MM.1S (cell line): ENCODE results near the gene ARPIN.
"Not testable (repeated sequence)": the region's sequence is repeated elsewhere in the genome, so short reads cannot be mapped to it uniquely, and the experiment has no call there.

Experiments
- DNase-seq: peaks from one replicate; pipeline ENCODE4 v3.0.0-alpha.2; 2015
- H2AFZ ChIP-seq: fragments of 300-600 bp; sonication (generic); 2 replicates; pipeline ENCODE4 v1.6.0; 2016; ENCODE audit warnings: antibody characterized with exemption, low read length
- H3F3A ChIP-seq: fragments of 300-600 bp; sonication (generic); 2 replicates; pipeline ENCODE4 v1.6.1; 2016; ENCODE audit warnings: mild to moderate bottlenecking, antibody characterized with exemption, low read length, moderate library complexity, mixed read lengths; ENCODE audit not compliant: insufficient read depth
- H3K27ac ChIP-seq: fragments of 300-600 bp; sonication (generic); 2 replicates; pipeline ENCODE4 v1.5.1; 2016; ENCODE audit warnings: mild to moderate bottlenecking, low read length
- H3K27me3 ChIP-seq: fragments of 300-600 bp; sonication (generic); replicated peaks from 2 replicates; pipeline ENCODE4 v1.6.0; 2016; ENCODE audit warnings: low read length; ENCODE audit not compliant: insufficient read depth
- H3K36me3 ChIP-seq: fragments of 300-600 bp; sonication (generic); replicated peaks from 2 replicates; pipeline ENCODE4 v1.6.1; 2016; ENCODE audit warnings: mild to moderate bottlenecking, low read length, mixed read lengths; ENCODE audit not compliant: insufficient read depth
- H3K4me1 ChIP-seq: fragments of 300-600 bp; sonication (generic); 2 replicates; pipeline ENCODE4 v1.6.1; 2016; ENCODE audit warnings: low read length, mixed read lengths
- H3K4me2 ChIP-seq: fragments of 300-600 bp; sonication (generic); 2 replicates; pipeline ENCODE4 v1.6.0; 2016; ENCODE audit warnings: low read depth, low read length
- H3K4me3 ChIP-seq: fragments of 300-600 bp; sonication (generic); 2 replicates; pipeline ENCODE4 v1.5.1; 2016; ENCODE audit warnings: low read length, mixed read lengths
- H3K79me2 ChIP-seq: fragments of 300-600 bp; sonication (generic); 2 replicates; pipeline ENCODE4 v1.6.1; 2016; ENCODE audit warnings: mixed run types, low read length, mixed read lengths
- H3K9ac ChIP-seq: fragments of 300-600 bp; sonication (generic); 2 replicates; pipeline ENCODE4 v1.6.1; 2016; ENCODE audit warnings: low read length, mixed read lengths
- H3K9me2 ChIP-seq: fragments of 300-600 bp; sonication (generic); replicated peaks from 2 replicates; pipeline ENCODE4 v1.6.1; 2016; ENCODE audit warnings: mild to moderate bottlenecking, low read length, mixed read lengths; ENCODE audit not compliant: insufficient read depth
- H3K9me3 ChIP-seq: fragments of 300-600 bp; sonication (generic); replicated peaks from 2 replicates; pipeline ENCODE4 v1.6.1; 2016; ENCODE audit warnings: mild to moderate bottlenecking, low read length, mixed read lengths; ENCODE audit not compliant: insufficient read depth
- H4K20me1 ChIP-seq: fragments of 300-600 bp; sonication (generic); 2 replicates; pipeline ENCODE4 v1.6.1; 2016; ENCODE audit warnings: mild to moderate bottlenecking, low read length, moderate library complexity, mixed read lengths; ENCODE audit not compliant: insufficient read depth
- EZH2 ChIP-seq: fragments of 300-600 bp; sonication (generic); optimal IDR thresholded peaks from 2 replicates; pipeline ENCODE3; 2017; ENCODE audit warnings: low read depth, mild to moderate bottlenecking, antibody characterized with exemption, low read length, mixed read lengths
- EZH2phosphoT487 ChIP-seq: fragments of 300-600 bp; sonication (generic); IDR thresholded peaks from 2 replicates; pipeline ENCODE4 v1.6.1; 2018; ENCODE audit warnings: antibody characterized with exemption, low read length
- TF ChIP-seq, protein P1 (sequence below): fragments of 300-600 bp; sonication (generic); IDR thresholded peaks from 2 replicates; pipeline ENCODE4 v1.5.1; 2016; ENCODE audit warnings: antibody characterized with exemption, low read length, mixed read lengths

The ARPIN gene

DNA sequence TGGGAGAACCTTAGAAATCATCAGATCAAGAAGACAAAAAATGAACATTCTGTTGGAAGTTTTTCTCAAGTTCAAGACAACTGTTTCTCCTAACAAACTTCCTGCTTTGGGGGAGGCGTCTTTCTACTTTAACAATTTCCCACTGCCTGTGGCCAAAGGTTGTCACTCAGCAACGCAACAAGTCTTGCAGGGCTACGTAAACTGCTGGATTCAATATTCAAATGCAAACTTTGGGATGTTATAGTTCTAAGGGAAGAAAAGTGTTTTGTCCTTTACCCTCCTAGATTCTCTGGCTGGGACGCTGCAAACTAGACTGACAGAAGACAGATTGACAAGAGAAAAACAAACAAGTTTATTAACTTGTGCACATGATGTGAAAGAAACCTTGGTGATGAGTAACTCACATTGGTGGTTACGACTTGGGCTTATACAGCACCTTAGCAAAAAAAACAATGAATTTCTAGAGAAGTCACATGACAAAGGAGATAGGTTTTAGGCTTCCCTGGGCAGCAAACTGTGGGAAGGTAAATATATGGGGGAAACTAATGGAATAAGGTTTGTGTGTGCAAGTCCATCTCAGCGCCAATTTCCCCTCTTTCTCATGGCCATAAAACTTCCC, 34.0 kb upstream of the ARPIN start:
- TF ChIP-seq, protein P1, sequence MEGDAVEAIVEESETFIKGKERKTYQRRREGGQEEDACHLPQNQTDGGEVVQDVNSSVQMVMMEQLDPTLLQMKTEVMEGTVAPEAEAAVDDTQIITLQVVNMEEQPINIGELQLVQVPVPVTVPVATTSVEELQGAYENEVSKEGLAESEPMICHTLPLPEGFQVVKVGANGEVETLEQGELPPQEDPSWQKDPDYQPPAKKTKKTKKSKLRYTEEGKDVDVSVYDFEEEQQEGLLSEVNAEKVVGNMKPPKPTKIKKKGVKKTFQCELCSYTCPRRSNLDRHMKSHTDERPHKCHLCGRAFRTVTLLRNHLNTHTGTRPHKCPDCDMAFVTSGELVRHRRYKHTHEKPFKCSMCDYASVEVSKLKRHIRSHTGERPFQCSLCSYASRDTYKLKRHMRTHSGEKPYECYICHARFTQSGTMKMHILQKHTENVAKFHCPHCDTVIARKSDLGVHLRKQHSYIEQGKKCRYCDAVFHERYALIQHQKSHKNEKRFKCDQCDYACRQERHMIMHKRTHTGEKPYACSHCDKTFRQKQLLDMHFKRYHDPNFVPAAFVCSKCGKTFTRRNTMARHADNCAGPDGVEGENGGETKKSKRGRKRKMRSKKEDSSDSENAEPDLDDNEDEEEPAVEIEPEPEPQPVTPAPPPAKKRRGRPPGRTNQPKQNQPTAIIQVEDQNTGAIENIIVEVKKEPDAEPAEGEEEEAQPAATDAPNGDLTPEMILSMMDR: no peak
- no peak for TF ChIP-seq EZH2phosphoT487
- TF ChIP-seq EZH2: no peak
- no peak overlapping the region for H3K9ac ChIP-seq
- no peaks in the 10 kb centered on the region for H3K79me2 ChIP-seq
- H3K36me3 ChIP-seq: no peaks in the 10 kb centered on the region
- no peaks in the 10 kb centered on the region for H3K9me3 ChIP-seq
- no peak overlapping the region for H2AFZ ChIP-seq
- H3K9me2 ChIP-seq: no peaks in the 10 kb centered on the region
- no peak overlapping the region for H3K27ac ChIP-seq
- H3F3A ChIP-seq: no peaks in the 10 kb centered on the region
- H3K27me3 ChIP-seq: no peaks in the 10 kb centered on the region
- H3K4me3 ChIP-seq: no peak overlapping the region
- H3K4me1 ChIP-seq: no peaks in the 10 kb centered on the region
- no peaks in the 10 kb centered on the region for H4K20me1 ChIP-seq
- DNase-seq: no peak
- H3K4me2 ChIP-seq: no peak overlapping the region

DNA sequence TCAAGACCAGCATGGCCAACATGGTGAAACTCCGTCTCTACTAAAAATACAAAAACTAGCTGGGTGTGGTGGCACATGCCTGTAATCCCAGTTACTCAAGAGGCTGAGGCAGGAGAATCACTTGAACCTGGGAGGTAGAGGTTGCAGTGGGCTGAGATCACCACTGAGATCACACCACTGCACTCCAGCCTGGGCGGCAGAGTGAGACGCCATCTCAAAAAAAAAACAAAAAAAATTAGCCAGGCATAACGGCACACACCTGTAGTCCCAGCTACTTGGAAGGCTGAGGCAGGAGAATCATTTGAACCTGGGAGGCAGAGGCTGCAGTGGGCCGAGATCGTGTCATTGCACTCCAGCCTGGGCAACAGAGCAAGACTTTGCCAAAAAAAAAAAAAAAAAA, 31.0 kb upstream of the ARPIN start:
- not testable (repeated sequence) for H3K9me3 ChIP-seq, H2AFZ ChIP-seq, H3K9me2 ChIP-seq, H3K27me3 ChIP-seq, H4K20me1 ChIP-seq, H3K9ac ChIP-seq, H3K4me1 ChIP-seq, H3F3A ChIP-seq, H3K4me2 ChIP-seq, H3K27ac ChIP-seq, H3K79me2 ChIP-seq, H3K36me3 ChIP-seq, H3K4me3 ChIP-seq, DNase-seq

DNA sequence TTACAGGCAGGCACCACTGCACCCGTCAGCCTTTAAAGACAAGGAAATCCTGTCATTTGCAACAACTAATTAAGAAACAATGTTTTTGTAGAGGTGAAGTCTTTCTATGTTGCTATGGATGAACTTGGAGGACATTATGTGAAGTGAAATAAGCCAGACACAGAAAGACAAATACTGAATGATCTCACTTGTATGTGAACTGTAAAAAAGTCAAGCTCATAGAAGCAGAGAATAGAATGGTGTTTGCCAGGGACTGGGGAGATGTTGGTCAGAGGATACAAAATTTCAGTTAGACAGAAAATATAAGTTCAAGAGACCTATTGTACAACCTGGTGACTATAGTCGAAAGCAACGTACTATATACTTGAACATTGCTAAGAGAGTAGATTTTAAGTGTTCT, 27.2 kb upstream of the ARPIN start:
- Histone ChIP-seq H3K9ac (no peak overlapping the region), H3K4me2 (no peak overlapping the region), H3F3A (no peaks in the 10 kb centered on the region), H2AFZ (no peak overlapping the region), H3K4me3 (no peak overlapping the region), H3K27ac (no peak overlapping the region), H3K4me1 (peaks cover 4% of the 10 kb centered on the region; the same call in 1 of the 2 replicates), H3K27me3 (no peaks in the 10 kb centered on the region), H4K20me1 (no peaks in the 10 kb centered on the region), H3K36me3 (no peaks in the 10 kb centered on the region), H3K9me3 (no peaks in the 10 kb centered on the region), H3K9me2 (no peaks in the 10 kb centered on the region), H3K79me2 (no peaks in the 10 kb centered on the region)
- DNase-seq: no peak
- TF ChIP-seq EZH2 (no peak), EZH2phosphoT487 (no peak)
- TF ChIP-seq, protein P1: no peak

DNA sequence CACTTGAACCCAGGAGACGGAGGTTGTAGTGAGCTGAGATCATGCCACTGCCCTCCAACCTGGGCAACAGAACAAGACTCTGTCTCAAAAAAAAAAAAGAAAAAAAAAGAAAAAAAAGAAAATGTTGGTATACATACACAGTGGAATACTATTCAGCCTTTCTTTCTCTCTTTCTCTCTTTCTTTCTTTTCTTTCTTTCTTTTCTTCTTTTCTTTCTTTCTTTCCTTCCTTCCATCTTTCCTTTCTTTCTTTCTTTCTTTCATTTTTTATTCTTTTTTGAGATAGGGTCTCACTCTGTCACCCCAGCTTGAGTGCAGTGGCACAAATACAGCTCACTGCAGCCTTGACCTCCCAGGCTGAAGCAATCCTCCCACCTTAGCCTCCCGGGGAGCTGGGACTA, 26.6 kb upstream of the ARPIN start:
- not testable (repeated sequence) for H3K36me3 ChIP-seq, H3K79me2 ChIP-seq, H2AFZ ChIP-seq, DNase-seq, H3K4me3 ChIP-seq, H3K27ac ChIP-seq, H3K9ac ChIP-seq, H3K27me3 ChIP-seq, H3K9me3 ChIP-seq, H4K20me1 ChIP-seq, H3F3A ChIP-seq, H3K9me2 ChIP-seq, H3K4me2 ChIP-seq, H3K4me1 ChIP-seq
